ENCODE measurements around the gene ZNF138.

GRCh38 chr7:64877714-64878610 lies 83.7 kb downstream of the ZNF138 start:
- TF ChIP-seq POLR2A (IDR thresholded peaks at IDR 0.05) (no peak), CTCF (IDR thresholded peaks at IDR 0.05) (no peak), POLR2AphosphoS5 (IDR thresholded peaks at IDR 0.05) (no peak), EP300 (IDR thresholded peaks at IDR 0.05) (no peak)
